HG02588 (cell line): ENCODE results near the gene SLC44A1.
"Not testable (repeated sequence)": the region's sequence is repeated elsewhere in the genome, so short reads cannot be mapped to it uniquely, and the experiment has no call there.

ENCODE experiments used
- ATAC-seq: cut with Tn5 transposase; IDR thresholded peaks from one replicate; pipeline ENCODE4 v1.9.1; 2021; ENCODE audit warnings: mild to moderate bottlenecking, moderate library complexity; ENCODE audit not compliant: unreplicated experiment

SLC44A1 gene

GRCh38 chr9:105242062-105242461, 2.4 kb upstream of the SLC44A1 start:
- ATAC-seq = no peak

GRCh38 chr9:105242557-105242956, 1.9 kb upstream of the SLC44A1 start:
- ATAC-seq = no peak

GRCh38 chr9:105243015-105243686, 1.3 kb upstream of the SLC44A1 start:
- no peak for ATAC-seq

GRCh38 chr9:105244734-105245028, 230 bp downstream of the SLC44A1 start:
- peak; percentile 50 for ATAC-seq

GRCh38 chr9:105245029-105245890, 809 bp downstream of the SLC44A1 start:
- ATAC-seq = peak; percentile 12

- no peak for ATAC-seq
Measured at GRCh38 chr9:105245891-105246161, 1.4 kb downstream of the SLC44A1 start.

GRCh38 chr9:105246656-105247173, 2.3 kb downstream of the SLC44A1 start:
- ATAC-seq = no peak

GRCh38 chr9:105248691-105249090, 4.2 kb downstream of the SLC44A1 start:
- ATAC-seq = no peak

- no peak for ATAC-seq
Measured at GRCh38 chr9:105251133-105251532, 6.7 kb downstream of the SLC44A1 start.

GRCh38 chr9:105251733-105252404, 7.4 kb downstream of the SLC44A1 start:
- ATAC-seq = no peak

GRCh38 chr9:105252405-105252756, 7.9 kb downstream of the SLC44A1 start:
- no peak for ATAC-seq

- ATAC-seq = no peak
Measured at GRCh38 chr9:105254226-105254625, 9.8 kb downstream of the SLC44A1 start.

- ATAC-seq = no peak
Measured at GRCh38 chr9:105255421-105255820, 11.0 kb downstream of the SLC44A1 start.

GRCh38 chr9:105256569-105256968, 12.1 kb downstream of the SLC44A1 start:
- not testable (repeated sequence) for ATAC-seq

- ATAC-seq = no peak
Measured at GRCh38 chr9:105257809-105258208, 13.4 kb downstream of the SLC44A1 start.

- ATAC-seq = no peak
Measured at GRCh38 chr9:105258225-105258737, 13.8 kb downstream of the SLC44A1 start.

- no peak for ATAC-seq
Measured at GRCh38 chr9:105259274-105259673, 14.8 kb downstream of the SLC44A1 start.

- ATAC-seq = no peak
Measured at GRCh38 chr9:105259731-105260612, 15.5 kb downstream of the SLC44A1 start.

GRCh38 chr9:105262497-105262896, 18.0 kb downstream of the SLC44A1 start:
- no peak for ATAC-seq

- no peak for ATAC-seq
Measured at GRCh38 chr9:105264380-105264779, 19.9 kb downstream of the SLC44A1 start.

GRCh38 chr9:105268254-105268653, 23.8 kb downstream of the SLC44A1 start:
- ATAC-seq = not testable (repeated sequence)
